ENCODE measurements around the gene MCOLN3.

The MCOLN3 gene

GRCh38 chr1:85048296-85049064 is at the start of gene MCOLN3:
MCOLN3 (minus strand) TSS chr1:85048500; CDS start chr1:85045360, 3,140 bp downstream.
- no peak for DNase-seq

- no peak for DNase-seq
Observed at GRCh38 chr1:85093644-85094043, 45.3 kb upstream of the MCOLN3 start.

- DNase-seq = no peak
Observed at GRCh38 chr1:85091671-85092280, 43.5 kb upstream of the MCOLN3 start.

- DNase-seq = no peak
Observed at GRCh38 chr1:85090225-85090624, 41.9 kb upstream of the MCOLN3 start.

GRCh38 chr1:85089203-85089602 is 40.9 kb upstream of the MCOLN3 start:
- DNase-seq = no peak

GRCh38 chr1:85088408-85088784 is 40.1 kb upstream of the MCOLN3 start:
- DNase-seq = no peak

GRCh38 chr1:85087659-85088407 is 39.5 kb upstream of the MCOLN3 start:
- DNase-seq = no peak

GRCh38 chr1:85085417-85085816 is 37.1 kb upstream of the MCOLN3 start:
- no peak for DNase-seq

- no peak for DNase-seq
Observed at GRCh38 chr1:85078903-85079302, 30.6 kb upstream of the MCOLN3 start.

- DNase-seq = no peak
Observed at GRCh38 chr1:85074365-85074964, 26.2 kb upstream of the MCOLN3 start.

- DNase-seq = no peak
Observed at GRCh38 chr1:85070972-85071492, 22.7 kb upstream of the MCOLN3 start.

- DNase-seq = no peak
Observed at GRCh38 chr1:85068846-85069245, 20.5 kb upstream of the MCOLN3 start.

- no peak for DNase-seq
Observed at GRCh38 chr1:85065550-85065949, 17.2 kb upstream of the MCOLN3 start.

- no peak for DNase-seq
Observed at GRCh38 chr1:85062425-85063026, 14.2 kb upstream of the MCOLN3 start.

GRCh38 chr1:85061711-85062424 is 13.6 kb upstream of the MCOLN3 start:
- DNase-seq = peak; percentile 79

GRCh38 chr1:85060038-85060437 is 11.7 kb upstream of the MCOLN3 start:
- DNase-seq = no peak

- DNase-seq = no peak
Observed at GRCh38 chr1:85059563-85059962, 11.3 kb upstream of the MCOLN3 start.

GRCh38 chr1:85058786-85059185 is 10.5 kb upstream of the MCOLN3 start:
- DNase-seq = no peak

GRCh38 chr1:85058311-85058710 is 10.0 kb upstream of the MCOLN3 start:
- DNase-seq = no peak

GRCh38 chr1:85054664-85055063 is 6.4 kb upstream of the MCOLN3 start:
- no peak for DNase-seq

GRCh38 chr1:85049735-85050166 is 1.5 kb upstream of the MCOLN3 start:
- DNase-seq = no peak
